NB4 (cell line): ENCODE data around the gene TAT.

Source experiments
- DNase-seq: peaks from one replicate; pipeline ENCODE4 v3.0.0; 2010; ENCODE audit warnings: low read depth
- H3K4me3 ChIP-seq: one replicate; pipeline ENCODE4 v1.5.1; 2011; ENCODE audit warnings: mild to moderate bottlenecking, low read depth, low read length, moderate library complexity
- MYC ChIP-seq: IDR thresholded peaks from 2 replicates; pipeline ENCODE4 v1.6.1; 2011; ENCODE audit warnings: low read depth, low read length
- POLR2A ChIP-seq: IDR thresholded peaks from 2 replicates; pipeline ENCODE4 v1.6.1; 2011; ENCODE audit warnings: mild to moderate bottlenecking; ENCODE audit not compliant: insufficient read length; ENCODE audit errors: extremely low read depth
- TF ChIP-seq, protein P1 (sequence below): IDR thresholded peaks from one replicate; pipeline ENCODE4 v1.5.1; 2012; ENCODE audit warnings: low read depth, low read length
- TF ChIP-seq, protein P2 (sequence below): IDR thresholded peaks from 2 replicates; pipeline ENCODE4 v1.6.1; 2011; ENCODE audit warnings: low read depth, low read length

The TAT gene

GRCh38 chr16:71537643-71538042 lies 39.2 kb downstream of the TAT start:
- DNase-seq: peak; percentile 68
- no peak overlapping the region for H3K4me3 ChIP-seq
- no peak for TF ChIP-seq POLR2A
- TF ChIP-seq, protein P1, sequence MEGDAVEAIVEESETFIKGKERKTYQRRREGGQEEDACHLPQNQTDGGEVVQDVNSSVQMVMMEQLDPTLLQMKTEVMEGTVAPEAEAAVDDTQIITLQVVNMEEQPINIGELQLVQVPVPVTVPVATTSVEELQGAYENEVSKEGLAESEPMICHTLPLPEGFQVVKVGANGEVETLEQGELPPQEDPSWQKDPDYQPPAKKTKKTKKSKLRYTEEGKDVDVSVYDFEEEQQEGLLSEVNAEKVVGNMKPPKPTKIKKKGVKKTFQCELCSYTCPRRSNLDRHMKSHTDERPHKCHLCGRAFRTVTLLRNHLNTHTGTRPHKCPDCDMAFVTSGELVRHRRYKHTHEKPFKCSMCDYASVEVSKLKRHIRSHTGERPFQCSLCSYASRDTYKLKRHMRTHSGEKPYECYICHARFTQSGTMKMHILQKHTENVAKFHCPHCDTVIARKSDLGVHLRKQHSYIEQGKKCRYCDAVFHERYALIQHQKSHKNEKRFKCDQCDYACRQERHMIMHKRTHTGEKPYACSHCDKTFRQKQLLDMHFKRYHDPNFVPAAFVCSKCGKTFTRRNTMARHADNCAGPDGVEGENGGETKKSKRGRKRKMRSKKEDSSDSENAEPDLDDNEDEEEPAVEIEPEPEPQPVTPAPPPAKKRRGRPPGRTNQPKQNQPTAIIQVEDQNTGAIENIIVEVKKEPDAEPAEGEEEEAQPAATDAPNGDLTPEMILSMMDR: peak; percentile 72
- TF ChIP-seq MYC: no peak
- TF ChIP-seq, protein P2, sequence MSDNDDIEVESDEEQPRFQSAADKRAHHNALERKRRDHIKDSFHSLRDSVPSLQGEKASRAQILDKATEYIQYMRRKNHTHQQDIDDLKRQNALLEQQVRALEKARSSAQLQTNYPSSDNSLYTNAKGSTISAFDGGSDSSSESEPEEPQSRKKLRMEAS: peak; percentile 30; the same call in 1 of the 2 replicates

- TF ChIP-seq MYC (no peak), POLR2A (no peak)
- TF ChIP-seq, protein P2: no peak
- DNase-seq: no peak
- H3K4me3 ChIP-seq: no peak overlapping the region
These were observed 40.0 kb downstream of the TAT start for GRCh38 chr16:71536752-71537499.

- no peak overlapping the region for H3K4me3 ChIP-seq
- no peak for TF ChIP-seq POLR2A
- no peak for TF ChIP-seq MYC
- TF ChIP-seq, protein P2: no peak
- TF ChIP-seq, protein P1: no peak
- DNase-seq: no peak
These were observed 44.5 kb downstream of the TAT start for GRCh38 chr16:71532366-71532765.

DNA sequence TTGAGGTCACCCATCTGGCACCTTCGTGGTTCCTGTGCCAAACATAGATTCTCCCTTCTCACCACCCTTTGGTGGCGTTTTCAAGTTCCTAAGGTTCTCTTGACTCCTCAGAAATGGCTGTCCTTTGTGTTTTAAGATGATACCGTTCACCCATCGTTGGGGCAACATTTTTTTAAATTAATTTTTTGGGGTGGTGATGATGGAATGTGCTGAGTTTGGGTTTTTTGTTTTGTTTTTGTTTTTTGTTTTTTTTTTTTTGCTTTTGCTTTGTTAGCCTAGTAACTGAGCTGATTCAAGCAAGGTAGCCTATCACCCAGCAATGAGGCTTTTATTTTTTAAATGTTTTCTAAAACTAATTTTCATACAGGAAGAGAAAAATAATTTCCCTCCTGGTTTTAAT lies 48.0 kb downstream of the TAT start:
- TF ChIP-seq MYC: no peak
- no peak for TF ChIP-seq POLR2A
- TF ChIP-seq, protein P1: no peak
- TF ChIP-seq, protein P2: no peak
- no peak overlapping the region for H3K4me3 ChIP-seq
- no peak for DNase-seq

GRCh38 chr16:71528257-71528656 lies 48.6 kb downstream of the TAT start:
- TF ChIP-seq, protein P2: no peak
- TF ChIP-seq MYC (no peak), POLR2A (no peak)
- H3K4me3 ChIP-seq: no peak overlapping the region
- DNase-seq: no peak

GRCh38 chr16:71526111-71526631 lies 50.7 kb downstream of the TAT start, which contains the start of gene CHST4:
Gene CHST4 (plus strand): TSS chr16:71526426. CDS start chr16:71536678, 10,252 bp downstream.
- TF ChIP-seq, protein P2: peak; percentile 83
- TF ChIP-seq, protein P1: no peak
- TF ChIP-seq MYC: peak; percentile 89
- TF ChIP-seq POLR2A: peak; percentile 32
- H3K4me3 ChIP-seq: peak within 1 kb of the TSS; percentile 68
- DNase-seq: peak; percentile 97
